ENCODE measurements around the gene MYO1D. TPM values are rescaled to one million over a fixed set of nuclear protein-coding genes. Genes with fewer than 3 reads are reported as not detected.
A peak's percentile ranks its signal among the peaks of the same experiment; 100 is the strongest.

Gene MYO1D
- polyA plus RNA-seq, 3 donors = 27.1 to 29.8 (median 27.4) TPM

GRCh38 chr17:32831627-32832243 lies 45.2 kb downstream of the MYO1D start:
- no peak for DNase-seq (ENCODE audit: extremely low read depth in 1 of 11, low read depth in 9 of 11, low spot score in 4 of 11)

GRCh38 chr17:32831223-32831622 lies 45.7 kb downstream of the MYO1D start:
- no peak for DNase-seq (ENCODE audit: extremely low read depth in 1 of 11, low read depth in 9 of 11, low spot score in 4 of 11)

- DNase-seq (ENCODE audit: extremely low read depth in 1 of 11, low read depth in 9 of 11, low spot score in 4 of 11) = no peak
Observed at GRCh38 chr17:32828822-32829221, 48.1 kb downstream of the MYO1D start.

GRCh38 chr17:32827227-32827626 lies 49.7 kb downstream of the MYO1D start:
- no peak for DNase-seq (ENCODE audit: extremely low read depth in 1 of 11, low read depth in 9 of 11, low spot score in 4 of 11)

GRCh38 chr17:32826076-32826475 lies 50.8 kb downstream of the MYO1D start:
- no peak for DNase-seq (ENCODE audit: extremely low read depth in 1 of 11, low read depth in 9 of 11, low spot score in 4 of 11)

GRCh38 chr17:32824334-32824733 lies 52.6 kb downstream of the MYO1D start:
- no peak for DNase-seq (ENCODE audit: extremely low read depth in 1 of 11, low read depth in 9 of 11, low spot score in 4 of 11)

- no peak for DNase-seq (ENCODE audit: extremely low read depth in 1 of 11, low read depth in 9 of 11, low spot score in 4 of 11)
Observed at GRCh38 chr17:32822996-32823395, 53.9 kb downstream of the MYO1D start.

- peak in 2 of 11 donors; percentile 10 to 22 for DNase-seq (ENCODE audit: extremely low read depth in 1 of 11, low read depth in 9 of 11, low spot score in 4 of 11)
Observed at GRCh38 chr17:32821987-32822934, 54.7 kb downstream of the MYO1D start.

- DNase-seq (ENCODE audit: extremely low read depth in 1 of 11, low read depth in 9 of 11, low spot score in 4 of 11) = no peak
Observed at GRCh38 chr17:32820440-32820839, 56.5 kb downstream of the MYO1D start.

GRCh38 chr17:32819787-32820186 lies 57.1 kb downstream of the MYO1D start:
- no peak for DNase-seq (ENCODE audit: extremely low read depth in 1 of 11, low read depth in 9 of 11, low spot score in 4 of 11)

GRCh38 chr17:32819035-32819434 lies 57.9 kb downstream of the MYO1D start:
- no peak for DNase-seq (ENCODE audit: extremely low read depth in 1 of 11, low read depth in 9 of 11, low spot score in 4 of 11)

- DNase-seq (ENCODE audit: extremely low read depth in 1 of 11, low read depth in 9 of 11, low spot score in 4 of 11) = no peak
Observed at GRCh38 chr17:32815460-32815859, 61.5 kb downstream of the MYO1D start.

GRCh38 chr17:32814836-32815235 lies 62.1 kb downstream of the MYO1D start:
- DNase-seq (ENCODE audit: extremely low read depth in 1 of 11, low read depth in 9 of 11, low spot score in 4 of 11) = no peak

GRCh38 chr17:32813021-32813420 lies 63.9 kb downstream of the MYO1D start:
- no peak for DNase-seq (ENCODE audit: extremely low read depth in 1 of 11, low read depth in 9 of 11, low spot score in 4 of 11)

GRCh38 chr17:32810690-32811089 lies 66.2 kb downstream of the MYO1D start:
- no peak for DNase-seq (ENCODE audit: extremely low read depth in 1 of 11, low read depth in 9 of 11, low spot score in 4 of 11)

- no peak for DNase-seq (ENCODE audit: extremely low read depth in 1 of 11, low read depth in 9 of 11, low spot score in 4 of 11)
Observed at GRCh38 chr17:32807577-32807976, 69.3 kb downstream of the MYO1D start.

- no peak for DNase-seq (ENCODE audit: extremely low read depth in 1 of 11, low read depth in 9 of 11, low spot score in 4 of 11)
Observed at GRCh38 chr17:32806646-32807045, 70.3 kb downstream of the MYO1D start.

GRCh38 chr17:32805029-32805976 lies 71.6 kb downstream of the MYO1D start:
- DNase-seq (ENCODE audit: extremely low read depth in 1 of 11, low read depth in 9 of 11, low spot score in 4 of 11) = no peak

GRCh38 chr17:32803544-32803943 lies 73.4 kb downstream of the MYO1D start:
- no peak for DNase-seq (ENCODE audit: extremely low read depth in 1 of 11, low read depth in 9 of 11, low spot score in 4 of 11)
